Measurements from ENCODE around the gene VENTX. TPM values are rescaled to one million over a fixed set of nuclear protein-coding genes. Genes with fewer than 3 reads are reported as not detected.

The VENTX gene
- total RNA-seq, 1 experiment from 2014 or later = not detected

DNA sequence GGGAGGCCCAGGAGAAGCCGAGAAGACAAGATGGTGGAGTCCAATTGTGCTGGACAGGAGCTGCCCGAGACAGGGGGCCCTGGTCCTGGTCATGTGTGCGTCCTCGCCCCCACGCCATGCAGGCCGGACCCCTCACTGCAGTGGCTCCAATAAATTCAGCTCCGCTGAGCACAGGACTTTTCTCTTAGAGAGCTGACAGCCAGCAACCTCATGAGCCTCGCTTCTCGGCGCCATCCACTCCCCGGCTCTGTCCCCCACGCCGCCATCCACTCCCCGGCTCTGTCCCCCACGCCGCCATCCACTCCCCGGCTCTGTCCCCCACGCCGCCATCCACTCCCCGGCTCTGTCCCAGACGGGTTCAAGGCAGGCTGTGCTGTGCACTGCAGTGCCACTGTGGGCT, 10.4 kb upstream of the VENTX start:
- TF ChIP-seq CTCF (IDR thresholded peaks at IDR 0.05) = no peak
- TF ChIP-seq POLR2AphosphoS5 (IDR thresholded peaks at IDR 0.05; ENCODE audit: low read depth, low read length) = no peak
- no peak for TF ChIP-seq SIN3A (IDR thresholded peaks at IDR 0.05; ENCODE audit: borderline replicate concordance, insufficient read depth, low read depth, low read length)
- no peak for TF ChIP-seq TCF7L2 (IDR thresholded peaks at IDR 0.05; ENCODE audit: low read depth, low read length)
- TF ChIP-seq REST (IDR thresholded peaks at IDR 0.05; ENCODE audit: insufficient read depth in 1 of 2, low read depth in 2 of 2, low read length in 1 of 2) = no peak
- no peak overlapping the region for H3K27ac ChIP-seq (ENCODE audit: low read length)
- H3K36me3 ChIP-seq (ENCODE audit: control insufficient read depth, insufficient read depth, low read length) = no peaks in the 10 kb centered on the region
- DNase-seq (ENCODE audit: low read depth, low spot score) = no peak
- intact Hi-C loops (cut with micrococcal nuclease; ENCODE audit: unreplicated experiment) = no loop called here
- ChIA-PET POLR2A (no interaction called here), CTCF (interaction anchor here (0.8 kb wide), 1 partner anchor 111 kb away, joined by 4 read pairs; no protein-coding TSS in a partner anchor)
- no peaks in the 10 kb centered on the region for H3K9me3 ChIP-seq (ENCODE audit: control insufficient read depth, insufficient read depth, low read depth, low read length)
- BruUV-seq (replicated peaks) = no TSS peak
- in situ Hi-C loops (cut with HindIII; ENCODE audit: low pct_unique_long_range_greater_than_20kb, low sequenced_read_pairs) = no loop called here
- H3K4me1 ChIP-seq (ENCODE audit: control insufficient read depth, insufficient read depth, low read length) = no peaks in the 10 kb centered on the region
- no peak for ATAC-seq
- H3K4me3 ChIP-seq (ENCODE audit: low read depth in 2 of 2, low read length in 2 of 2) = no peak overlapping the region
- peaks cover 3% of the 10 kb centered on the region; the same call in 1 of the 2 replicates for H3K27me3 ChIP-seq (ENCODE audit: control insufficient read depth, insufficient read depth, low read length)

DNA sequence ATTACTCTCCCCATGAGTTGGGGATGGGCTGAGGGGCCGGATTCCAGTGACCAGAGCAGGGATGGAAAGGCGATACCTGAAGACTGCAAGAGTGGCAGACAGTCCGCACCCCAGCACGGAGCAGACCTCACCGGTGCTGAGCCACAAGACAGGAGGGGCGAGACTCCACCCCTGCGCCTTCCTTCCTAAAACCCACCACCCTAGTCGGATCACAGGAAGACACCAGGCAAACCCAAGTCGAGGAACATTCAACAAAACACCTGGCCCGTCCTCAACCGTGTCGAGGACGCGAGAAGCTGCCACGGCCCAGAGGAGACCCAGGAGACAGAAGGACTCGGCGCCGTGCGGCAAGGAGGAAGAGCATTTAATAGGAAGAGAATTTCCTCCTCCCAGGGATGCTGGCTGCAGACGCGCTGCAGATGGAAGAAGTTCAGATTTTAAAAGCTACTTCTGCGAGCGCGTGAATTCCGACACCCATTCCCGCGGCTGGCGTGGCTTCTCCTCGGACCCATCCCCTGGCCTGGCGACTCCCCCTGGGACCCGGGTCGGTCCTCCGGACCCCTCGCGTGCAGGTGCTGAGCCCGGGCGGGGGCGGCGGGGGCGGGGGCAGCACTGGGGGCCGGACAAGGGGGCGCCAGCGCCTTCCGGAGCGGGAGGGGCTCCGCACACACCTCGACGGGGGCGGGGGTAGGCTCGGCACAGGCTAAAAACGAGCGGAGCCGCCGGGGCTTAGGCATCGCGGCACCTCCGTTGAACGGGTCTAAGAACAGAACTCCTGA, 8.2 kb upstream of the VENTX start:
- POLR2A ChIA-PET = no interaction called here
- H3K27me3 ChIP-seq (ENCODE audit: control insufficient read depth, insufficient read depth, low read length) = peaks cover 3% of the 10 kb centered on the region; the same call in 1 of the 2 replicates
- in situ Hi-C loops (cut with HindIII; ENCODE audit: low pct_unique_long_range_greater_than_20kb, low sequenced_read_pairs) = no loop called here

More for the DNA sequence above, 8.2 kb upstream of the VENTX start:
- CTCF ChIA-PET = no interaction called here
- Histone ChIP-seq H3K4me3 (ENCODE audit: low read depth in 2 of 2, low read length in 2 of 2) (no peak overlapping the region), H3K9me3 (ENCODE audit: control insufficient read depth, insufficient read depth, low read depth, low read length) (no peaks in the 10 kb centered on the region), H3K27ac (ENCODE audit: low read length) (no peak overlapping the region), H3K4me1 (ENCODE audit: control insufficient read depth, insufficient read depth, low read length) (no peaks in the 10 kb centered on the region), H3K36me3 (ENCODE audit: control insufficient read depth, insufficient read depth, low read length) (no peaks in the 10 kb centered on the region)
- TF ChIP-seq TCF7L2 (IDR thresholded peaks at IDR 0.05; ENCODE audit: low read depth, low read length) (no peak), SIN3A (IDR thresholded peaks at IDR 0.05; ENCODE audit: borderline replicate concordance, insufficient read depth, low read depth, low read length) (no peak), CTCF (IDR thresholded peaks at IDR 0.05) (no peak), POLR2AphosphoS5 (IDR thresholded peaks at IDR 0.05; ENCODE audit: low read depth, low read length) (no peak), REST (IDR thresholded peaks at IDR 0.05; ENCODE audit: insufficient read depth in 1 of 2, low read depth in 2 of 2, low read length in 1 of 2) (no peak)
- intact Hi-C loops (cut with micrococcal nuclease; ENCODE audit: unreplicated experiment) = no loop called here
- no TSS peak for BruUV-seq (replicated peaks)
- DNase-seq (ENCODE audit: low read depth, low spot score) = no peak
- no peak for ATAC-seq

All from Panc1 (cell line).